ENCODE data around the gene GUK1. TPM values are rescaled to one million over a fixed set of nuclear protein-coding genes. Genes with fewer than 3 reads are reported as not detected.

The GUK1 gene
- total and polyA plus RNA-seq, 2 donors (not counting 1 experiment from before 2014, with no cell fraction given) = 125 to 356 TPM

- H3K27me3 Mint-ChIP-seq = no peaks in the 10 kb centered on the region
- Histone ChIP-seq H3K79me2 (ENCODE audit: control insufficient read depth, insufficient read depth, low read length) (peaks cover 57% of the 10 kb centered on the region), H3K27me3 (replicated peaks in 1 of 4; ENCODE audit: control extremely low read depth in 1 of 4, control insufficient read depth in 3 of 4, insufficient read depth in 4 of 4, low read length in 3 of 4) (no peaks in the 10 kb centered on the region), H4K20me1 (ENCODE audit: control insufficient read depth, insufficient read depth, low read length, poor library complexity, severe bottlenecking) (peaks cover 34% of the 10 kb centered on the region), H3K4me2 (replicated peaks; ENCODE audit: low read depth, low read length, poor library complexity, severe bottlenecking) (no peak overlapping the region), H3K27ac (ENCODE audit: low read length in 2 of 2) (no peak overlapping the region), H3K4me3 (ENCODE audit: control extremely low read depth in 1 of 5, extremely low read depth in 1 of 5, insufficient read depth in 1 of 5, low read depth in 2 of 5, low read length in 4 of 5) (no peak overlapping the region), H3K9me3 (ENCODE audit: control extremely low read depth in 1 of 3, control insufficient read depth in 2 of 3, insufficient read depth in 1 of 3, low read length in 2 of 3) (peaks cover 0 to 12% (median 0%) of the 10 kb centered on the region in 3 donors), H3K4me1 (ENCODE audit: control insufficient read depth in 2 of 2, insufficient read depth in 2 of 2, low read length in 2 of 2) (no peaks in the 10 kb centered on the region), H2AFZ (ENCODE audit: insufficient read depth, low read depth, low read length, poor library complexity, severe bottlenecking) (no peak overlapping the region), H3K9ac (ENCODE audit: low read length) (no peak overlapping the region), H3K36me3 (replicated peaks in 1 of 2; ENCODE audit: control extremely low read depth in 1 of 2, control insufficient read depth in 1 of 2, extremely low read depth in 1 of 2, insufficient read depth in 2 of 2, low read length in 1 of 2) (peaks cover 0 to 10% of the 10 kb centered on the region in 2 experiments)
- TF ChIP-seq CTCF (IDR thresholded peaks at IDR 0.05) (no peak), EZH2 (IDR thresholded peaks at IDR 0.05; ENCODE audit: borderline replicate concordance, insufficient read depth, low read depth, low read length, poor library complexity, severe bottlenecking) (no peak)
- ChIA-PET CTCF (no interaction called here), POLR2A (interaction anchor here (0.6 kb wide), 1 partner anchor 21 kb away, joined by 5 read pairs; no protein-coding TSS in a partner anchor)
- no peak overlapping the region for H3K4me3 Mint-ChIP-seq
- H3K27ac Mint-ChIP-seq = peak overlapping the region; percentile 20
- intact Hi-C loops (cut with micrococcal nuclease) = loop anchor here (1.0 kb wide), 2 partner anchors 9 to 39 kb away; partner anchors contain the start of gene IBA57
- H3K9me3 Mint-ChIP-seq (ENCODE audit: insufficient read depth) = no peaks in the 10 kb centered on the region
- WGBS (ENCODE audit: insufficient coverage) = 94% methylated on average over 44 of the region's 52 CpGs
- DNase-seq (peak; percentile 69), ATAC-seq (ENCODE audit: low read depth) (peak; percentile 65)
- H3K4me1 Mint-ChIP-seq = peaks cover 6% of the 10 kb centered on the region
Measured at GRCh38 chr1:228174482-228175315, 34.6 kb downstream of the GUK1 start.

All from B cell (primary cell).